ENCODE measurements around the gene KIF26B.
"Not testable (repeated sequence)": the region's sequence is repeated elsewhere in the genome, so short reads cannot be mapped to it uniquely, and the experiment has no call there.

KIF26B gene

GRCh38 chr1:245118806-245119205 is 36.0 kb upstream of the KIF26B start:
- H3K9ac ChIP-seq (ENCODE audit: low read length): no peak overlapping the region
- H3K4me1 ChIP-seq (ENCODE audit: insufficient read depth, low read length): no peaks in the 10 kb centered on the region
- H3K4me3 ChIP-seq (ENCODE audit: low read depth in 1 of 2, low read length in 2 of 2): no peak overlapping the region
- no peaks in the 10 kb centered on the region for H3K36me3 ChIP-seq (ENCODE audit: insufficient read depth, low read length)
- H3K27me3 ChIP-seq (ENCODE audit: control insufficient read depth in 1 of 2, insufficient read depth in 2 of 2, low read length in 2 of 2): no peaks in the 10 kb centered on the region
- H3K9me3 ChIP-seq (ENCODE audit: low read length): no peaks in the 10 kb centered on the region
- no peak overlapping the region for H3K27ac ChIP-seq (ENCODE audit: low read depth, low read length)

- H3K9me3 ChIP-seq (ENCODE audit: low read length): no peaks in the 10 kb centered on the region
- H3K27ac ChIP-seq (ENCODE audit: low read depth, low read length): no peak overlapping the region
- H3K36me3 ChIP-seq (ENCODE audit: insufficient read depth, low read length): no peaks in the 10 kb centered on the region
- no peak overlapping the region for H3K4me3 ChIP-seq (ENCODE audit: low read depth in 1 of 2, low read length in 2 of 2)
- no peaks in the 10 kb centered on the region for H3K27me3 ChIP-seq (ENCODE audit: control insufficient read depth in 1 of 2, insufficient read depth in 2 of 2, low read length in 2 of 2)
- H3K4me1 ChIP-seq (ENCODE audit: insufficient read depth, low read length): no peaks in the 10 kb centered on the region
- no peak overlapping the region for H3K9ac ChIP-seq (ENCODE audit: low read length)
These were observed 33.3 kb upstream of the KIF26B start for GRCh38 chr1:245121523-245121922.

- Histone ChIP-seq H3K27ac (ENCODE audit: low read depth, low read length) (no peak overlapping the region), H3K4me3 (ENCODE audit: low read depth in 1 of 2, low read length in 2 of 2) (no peak overlapping the region), H3K27me3 (ENCODE audit: control insufficient read depth in 1 of 2, insufficient read depth in 2 of 2, low read length in 2 of 2) (peaks cover 0 to 7% of the 10 kb centered on the region in 2 donors), H3K9me3 (ENCODE audit: low read length) (no peaks in the 10 kb centered on the region), H3K4me1 (ENCODE audit: insufficient read depth, low read length) (no peaks in the 10 kb centered on the region), H3K36me3 (ENCODE audit: insufficient read depth, low read length) (no peaks in the 10 kb centered on the region), H3K9ac (ENCODE audit: low read length) (no peak overlapping the region)
These were observed 30.5 kb upstream of the KIF26B start for GRCh38 chr1:245124241-245124640.

- no peaks in the 10 kb centered on the region for H3K4me1 ChIP-seq (ENCODE audit: insufficient read depth, low read length)
- no peaks in the 10 kb centered on the region for H3K36me3 ChIP-seq (ENCODE audit: insufficient read depth, low read length)
- no peak overlapping the region for H3K27ac ChIP-seq (ENCODE audit: low read depth, low read length)
- peaks cover 0 to 7% of the 10 kb centered on the region in 2 donors for H3K27me3 ChIP-seq (ENCODE audit: control insufficient read depth in 1 of 2, insufficient read depth in 2 of 2, low read length in 2 of 2)
- H3K4me3 ChIP-seq (ENCODE audit: low read depth in 1 of 2, low read length in 2 of 2): no peak overlapping the region
- no peak overlapping the region for H3K9ac ChIP-seq (ENCODE audit: low read length)
- H3K9me3 ChIP-seq (ENCODE audit: low read length): no peaks in the 10 kb centered on the region
These were observed 30.1 kb upstream of the KIF26B start for GRCh38 chr1:245124644-245125043.

GRCh38 chr1:245126530-245126929 is 28.3 kb upstream of the KIF26B start:
- no peaks in the 10 kb centered on the region for H3K9me3 ChIP-seq (ENCODE audit: low read length)
- peaks cover 0 to 7% of the 10 kb centered on the region in 2 donors for H3K27me3 ChIP-seq (ENCODE audit: control insufficient read depth in 1 of 2, insufficient read depth in 2 of 2, low read length in 2 of 2)
- no peak overlapping the region for H3K9ac ChIP-seq (ENCODE audit: low read length)
- no peaks in the 10 kb centered on the region for H3K36me3 ChIP-seq (ENCODE audit: insufficient read depth, low read length)
- H3K4me3 ChIP-seq (ENCODE audit: low read depth in 1 of 2, low read length in 2 of 2): no peak overlapping the region
- H3K4me1 ChIP-seq (ENCODE audit: insufficient read depth, low read length): no peaks in the 10 kb centered on the region
- no peak overlapping the region for H3K27ac ChIP-seq (ENCODE audit: low read depth, low read length)

GRCh38 chr1:245128381-245129101 is 26.2 kb upstream of the KIF26B start:
- H3K4me3 ChIP-seq (ENCODE audit: low read depth in 1 of 2, low read length in 2 of 2): no peak overlapping the region
- peaks cover 0 to 7% of the 10 kb centered on the region in 2 donors for H3K27me3 ChIP-seq (ENCODE audit: control insufficient read depth in 1 of 2, insufficient read depth in 2 of 2, low read length in 2 of 2)
- H3K9ac ChIP-seq (ENCODE audit: low read length): no peak overlapping the region
- H3K36me3 ChIP-seq (ENCODE audit: insufficient read depth, low read length): no peaks in the 10 kb centered on the region
- H3K9me3 ChIP-seq (ENCODE audit: low read length): no peaks in the 10 kb centered on the region
- no peak overlapping the region for H3K27ac ChIP-seq (ENCODE audit: low read depth, low read length)
- no peaks in the 10 kb centered on the region for H3K4me1 ChIP-seq (ENCODE audit: insufficient read depth, low read length)

GRCh38 chr1:245129319-245130240 is 25.2 kb upstream of the KIF26B start:
- no peaks in the 10 kb centered on the region for H3K4me1 ChIP-seq (ENCODE audit: insufficient read depth, low read length)
- no peak overlapping the region for H3K9ac ChIP-seq (ENCODE audit: low read length)
- no peak overlapping the region for H3K4me3 ChIP-seq (ENCODE audit: low read depth in 1 of 2, low read length in 2 of 2)
- no peaks in the 10 kb centered on the region for H3K9me3 ChIP-seq (ENCODE audit: low read length)
- H3K27me3 ChIP-seq (ENCODE audit: control insufficient read depth in 1 of 2, insufficient read depth in 2 of 2, low read length in 2 of 2): peaks cover 0 to 7% of the 10 kb centered on the region in 2 donors
- H3K27ac ChIP-seq (ENCODE audit: low read depth, low read length): no peak overlapping the region
- no peaks in the 10 kb centered on the region for H3K36me3 ChIP-seq (ENCODE audit: insufficient read depth, low read length)

GRCh38 chr1:245130281-245131025 is 24.3 kb upstream of the KIF26B start:
- not testable (repeated sequence) for H3K4me1 ChIP-seq (ENCODE audit: insufficient read depth, low read length); H3K4me3 ChIP-seq (ENCODE audit: low read depth in 1 of 2, low read length in 2 of 2); H3K27ac ChIP-seq (ENCODE audit: low read depth, low read length); H3K27me3 ChIP-seq (ENCODE audit: control insufficient read depth in 1 of 2, insufficient read depth in 2 of 2, low read length in 2 of 2); H3K9me3 ChIP-seq (ENCODE audit: low read length); H3K36me3 ChIP-seq (ENCODE audit: insufficient read depth, low read length); H3K9ac ChIP-seq (ENCODE audit: low read length)

GRCh38 chr1:245131026-245131393 is 23.8 kb upstream of the KIF26B start:
- Histone ChIP-seq H3K9me3 (ENCODE audit: low read length) (no peaks in the 10 kb centered on the region), H3K27ac (ENCODE audit: low read depth, low read length) (no peak overlapping the region), H3K36me3 (ENCODE audit: insufficient read depth, low read length) (no peaks in the 10 kb centered on the region), H3K4me3 (ENCODE audit: low read depth in 1 of 2, low read length in 2 of 2) (no peak overlapping the region), H3K9ac (ENCODE audit: low read length) (no peak overlapping the region), H3K4me1 (ENCODE audit: insufficient read depth, low read length) (no peaks in the 10 kb centered on the region), H3K27me3 (ENCODE audit: control insufficient read depth in 1 of 2, insufficient read depth in 2 of 2, low read length in 2 of 2) (peaks cover 0 to 7% of the 10 kb centered on the region in 2 donors)

- no peak overlapping the region for H3K4me3 ChIP-seq (ENCODE audit: low read depth in 1 of 2, low read length in 2 of 2)
- H3K27me3 ChIP-seq (ENCODE audit: control insufficient read depth in 1 of 2, insufficient read depth in 2 of 2, low read length in 2 of 2): peaks cover 0 to 7% of the 10 kb centered on the region in 2 donors
- no peak overlapping the region for H3K9ac ChIP-seq (ENCODE audit: low read length)
- H3K9me3 ChIP-seq (ENCODE audit: low read length): no peaks in the 10 kb centered on the region
- no peaks in the 10 kb centered on the region for H3K4me1 ChIP-seq (ENCODE audit: insufficient read depth, low read length)
- H3K27ac ChIP-seq (ENCODE audit: low read depth, low read length): no peak overlapping the region
- no peaks in the 10 kb centered on the region for H3K36me3 ChIP-seq (ENCODE audit: insufficient read depth, low read length)
These were observed 22.0 kb upstream of the KIF26B start for GRCh38 chr1:245132771-245133170.

- no peak overlapping the region for H3K9ac ChIP-seq (ENCODE audit: low read length)
- no peaks in the 10 kb centered on the region for H3K36me3 ChIP-seq (ENCODE audit: insufficient read depth, low read length)
- H3K27ac ChIP-seq (ENCODE audit: low read depth, low read length): no peak overlapping the region
- no peaks in the 10 kb centered on the region for H3K9me3 ChIP-seq (ENCODE audit: low read length)
- H3K4me1 ChIP-seq (ENCODE audit: insufficient read depth, low read length): no peaks in the 10 kb centered on the region
- no peaks in the 10 kb centered on the region for H3K27me3 ChIP-seq (ENCODE audit: control insufficient read depth in 1 of 2, insufficient read depth in 2 of 2, low read length in 2 of 2)
- H3K4me3 ChIP-seq (ENCODE audit: low read depth in 1 of 2, low read length in 2 of 2): no peak overlapping the region
These were observed 20.6 kb upstream of the KIF26B start for GRCh38 chr1:245133995-245134715.

Measured in muscle layer of colon (tissue), 2 donors.